Keratinocyte (primary cell): ENCODE results near the gene TNFRSF6B. TPM values are rescaled to one million over a fixed set of nuclear protein-coding genes. Genes with fewer than 3 reads are reported as not detected.

ENCODE experiments used
- DNase-seq: peaks from one replicate; pipeline ENCODE4 v3.0.0-alpha.2; 2011; ENCODE audit warnings: low read depth, missing footprints, low spot score
- FAIRE-seq: peaks from 2 replicates; lab custom pipeline; 2011; peaks lifted over from hg19 to GRCh38; lab: Jason Lieb, UNC
- H2AFZ ChIP-seq: 2 replicates; pipeline ENCODE4 v1.6.0; 2012; ENCODE audit warnings: low read length, control low read depth, inconsistent platforms; ENCODE audit not compliant: control insufficient read depth
- H3K27ac ChIP-seq: 2 replicates; pipeline ENCODE4 v1.5.1; 2011; ENCODE audit warnings: low read length; ENCODE audit not compliant: control insufficient read depth, insufficient read depth
- H3K27me3 ChIP-seq: 3 replicates; pipeline ENCODE4 v1.6.0; 2011; ENCODE audit warnings: low read length; ENCODE audit not compliant: control insufficient read depth, insufficient read depth; ENCODE audit errors: extremely low read depth
- H3K36me3 ChIP-seq, 2 experiments: 2 replicates in 1 of 2; 3 replicates in 1 of 2; pipeline ENCODE4 v1.5.1; 2011; ENCODE audit warnings: low read length in 2 of 2, mild to moderate bottlenecking in 1 of 2; ENCODE audit not compliant: control insufficient read depth in 2 of 2, insufficient read depth in 2 of 2; ENCODE audit errors: extremely low read depth in 1 of 2
- H3K4me1 ChIP-seq: 3 replicates; pipeline ENCODE4 v1.5.1; 2011; ENCODE audit warnings: low read length; ENCODE audit not compliant: control insufficient read depth, insufficient read depth; ENCODE audit errors: extremely low read depth
- H3K4me2 ChIP-seq: 3 replicates; pipeline ENCODE4 v1.6.0; 2011; ENCODE audit warnings: low read depth, low read length; ENCODE audit not compliant: control insufficient read depth, insufficient read depth; ENCODE audit errors: extremely low read depth
- H3K4me3 ChIP-seq, 3 experiments: fragments of 200-600 bp in 1 of 3; sonication (generic) in 1 of 3; 2 replicates in 2 of 3; 3 replicates in 1 of 3; pipeline ENCODE4 v1.5.1; 2011 to 2016; ENCODE audit warnings: low read length in 3 of 3, mild to moderate bottlenecking in 3 of 3, control low read depth in 2 of 3, inconsistent platforms in 1 of 3, low read depth in 1 of 3, mixed read lengths in 1 of 3, mixed run types in 1 of 3, moderate library complexity in 1 of 3; ENCODE audit not compliant: control insufficient read depth in 2 of 3, insufficient read depth in 2 of 3; ENCODE audit errors: extremely low read depth in 1 of 3
- H3K79me2 ChIP-seq: 2 replicates; pipeline ENCODE4 v1.6.0; 2012; ENCODE audit warnings: low read length; ENCODE audit not compliant: control insufficient read depth, insufficient read depth
- H3K9ac ChIP-seq: 3 replicates; pipeline ENCODE4 v1.6.0; 2011; ENCODE audit warnings: low read length; ENCODE audit not compliant: control insufficient read depth, insufficient read depth; ENCODE audit errors: extremely low read depth
- H3K9me1 ChIP-seq: 3 replicates; pipeline ENCODE4 v1.6.0; 2011; ENCODE audit warnings: low read length; ENCODE audit not compliant: control insufficient read depth, insufficient read depth; ENCODE audit errors: extremely low read depth
- H3K9me3 ChIP-seq: 2 replicates; pipeline ENCODE4 v1.5.1; 2012; ENCODE audit warnings: low read depth, low read length; ENCODE audit not compliant: control insufficient read depth
- H4K20me1 ChIP-seq: 3 replicates; pipeline ENCODE4 v1.6.0; 2011; ENCODE audit warnings: low read length; ENCODE audit not compliant: control insufficient read depth, insufficient read depth; ENCODE audit errors: extremely low read depth
- EZH2 ChIP-seq: IDR thresholded peaks from one replicate; pipeline ENCODE4 v1.6.1; 2012; ENCODE audit warnings: inconsistent platforms, mild to moderate bottlenecking, low read length, moderate library complexity
- dilution Hi-C: fragments of 300-500 bp; cut with MboI; formaldehyde crosslinking; loops from one replicate; pipeline ENCODE4 v1.7.0; 2020; ENCODE audit warnings: low sequenced_read_pairs; ENCODE audit not compliant: extremely low pct_ligation_motif_present
- polyA plus RNA-seq, 5 experiments: library from polyadenylated mRNA; depleted of rRNA in 3 of 5; stranded (reverse) in 3 of 5; stranded (forward) in 1 of 5; unstranded in 1 of 5; fragments of >200 nt; gene quantifications; 1 replicate in 1 of 5; 2 replicates in 3 of 5; 3 replicates in 1 of 5; pipeline versions ENCODE4 v1.2.1 to v1.2.3, GENCODE V29; 2011 to 2012; ENCODE audit warnings: missing spikeins in 2 of 5, low read depth in 1 of 5, low replicate concordance in 1 of 5
- TF ChIP-seq, protein P1 (sequence below), 3 experiments: IDR thresholded peaks in 1 of 3; conservative IDR thresholded peaks in 1 of 3; optimal IDR thresholded peaks in 1 of 3; 2 replicates in 2 of 3; 3 replicates in 1 of 3; pipeline versions ENCODE3 to v1.5.1; 2011; ENCODE audit warnings: low read length in 3 of 3, mild to moderate bottlenecking in 3 of 3, moderate library complexity in 2 of 3, control low read depth in 1 of 3, inconsistent platforms in 1 of 3; ENCODE audit not compliant: insufficient read depth in 2 of 3; ENCODE audit errors: extremely low read depth in 1 of 3

Gene TNFRSF6B
- polyA plus RNA-seq, 1 donor (not counting 4 experiments of a cell fraction or from before 2014, with no cell fraction given), result 51.9 TPM

DNA sequence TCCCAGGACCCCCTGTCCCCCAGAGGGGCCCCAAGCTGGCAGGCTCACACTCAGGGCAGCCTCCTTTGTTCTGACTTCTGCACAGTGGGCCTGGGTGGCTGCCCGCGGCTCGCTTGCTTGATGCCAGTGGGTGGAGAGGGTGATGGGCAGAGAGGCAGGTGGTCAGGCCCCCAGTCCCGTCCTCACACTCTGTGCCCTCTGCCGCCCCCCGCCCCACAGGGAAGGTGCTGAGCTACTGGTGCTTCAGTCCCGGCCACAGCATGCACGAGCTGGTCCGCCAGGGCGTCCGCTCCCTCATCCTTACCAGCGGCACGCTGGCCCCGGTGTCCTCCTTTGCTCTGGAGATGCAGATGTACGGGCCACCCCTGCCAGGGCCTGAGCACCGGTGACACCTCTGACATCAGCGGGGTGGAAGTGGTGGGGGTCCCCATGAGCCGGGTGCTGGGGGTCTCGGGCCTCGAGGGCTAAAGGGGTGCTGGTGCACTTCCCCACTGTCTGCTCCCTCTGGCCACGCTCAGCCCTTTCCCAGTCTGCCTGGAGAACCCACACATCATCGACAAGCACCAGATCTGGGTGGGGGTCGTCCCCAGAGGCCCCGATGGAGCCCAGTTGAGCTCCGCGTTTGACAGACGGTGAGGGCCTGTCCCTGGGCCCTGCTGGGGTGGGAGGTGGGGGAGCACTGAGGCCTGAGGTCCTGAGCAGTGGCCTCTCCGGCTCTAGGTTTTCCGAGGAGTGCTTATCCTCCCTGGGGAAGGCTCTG is 8.9 kb upstream of the TNFRSF6B start:
- H3K36me3 ChIP-seq, result peaks cover 0 to 5% of the 10 kb centered on the region in 2 experiments
- H3K27me3 ChIP-seq, result no peaks in the 10 kb centered on the region
- no peak overlapping the region for H3K4me3 ChIP-seq
- no peaks in the 10 kb centered on the region for H3K79me2 ChIP-seq
- H3K9me1 ChIP-seq, result no peaks in the 10 kb centered on the region
- H3K4me1 ChIP-seq, result peaks cover 32% of the 10 kb centered on the region
- H3K9me3 ChIP-seq, result no peaks in the 10 kb centered on the region
- H2AFZ ChIP-seq, result no peak overlapping the region
- TF ChIP-seq, protein P1, sequence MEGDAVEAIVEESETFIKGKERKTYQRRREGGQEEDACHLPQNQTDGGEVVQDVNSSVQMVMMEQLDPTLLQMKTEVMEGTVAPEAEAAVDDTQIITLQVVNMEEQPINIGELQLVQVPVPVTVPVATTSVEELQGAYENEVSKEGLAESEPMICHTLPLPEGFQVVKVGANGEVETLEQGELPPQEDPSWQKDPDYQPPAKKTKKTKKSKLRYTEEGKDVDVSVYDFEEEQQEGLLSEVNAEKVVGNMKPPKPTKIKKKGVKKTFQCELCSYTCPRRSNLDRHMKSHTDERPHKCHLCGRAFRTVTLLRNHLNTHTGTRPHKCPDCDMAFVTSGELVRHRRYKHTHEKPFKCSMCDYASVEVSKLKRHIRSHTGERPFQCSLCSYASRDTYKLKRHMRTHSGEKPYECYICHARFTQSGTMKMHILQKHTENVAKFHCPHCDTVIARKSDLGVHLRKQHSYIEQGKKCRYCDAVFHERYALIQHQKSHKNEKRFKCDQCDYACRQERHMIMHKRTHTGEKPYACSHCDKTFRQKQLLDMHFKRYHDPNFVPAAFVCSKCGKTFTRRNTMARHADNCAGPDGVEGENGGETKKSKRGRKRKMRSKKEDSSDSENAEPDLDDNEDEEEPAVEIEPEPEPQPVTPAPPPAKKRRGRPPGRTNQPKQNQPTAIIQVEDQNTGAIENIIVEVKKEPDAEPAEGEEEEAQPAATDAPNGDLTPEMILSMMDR (optimal IDR thresholded peaks at IDR 0.05 in 1 of 3, IDR thresholded peaks at IDR 0.05 in 1 of 3, conservative IDR thresholded peaks at IDR 0.05 in 1 of 3; ENCODE audit: extremely low read depth in 1 of 3, insufficient read depth in 2 of 3, low read length in 3 of 3), result no peak
- no peak for TF ChIP-seq EZH2
- FAIRE-seq (no peak), DNase-seq (no peak)
- H4K20me1 ChIP-seq, result no peaks in the 10 kb centered on the region
- no peak overlapping the region for H3K9ac ChIP-seq
- no peak overlapping the region for H3K27ac ChIP-seq
- H3K4me2 ChIP-seq, result no peak overlapping the region
- dilution Hi-C loops, result no loop called here

DNA sequence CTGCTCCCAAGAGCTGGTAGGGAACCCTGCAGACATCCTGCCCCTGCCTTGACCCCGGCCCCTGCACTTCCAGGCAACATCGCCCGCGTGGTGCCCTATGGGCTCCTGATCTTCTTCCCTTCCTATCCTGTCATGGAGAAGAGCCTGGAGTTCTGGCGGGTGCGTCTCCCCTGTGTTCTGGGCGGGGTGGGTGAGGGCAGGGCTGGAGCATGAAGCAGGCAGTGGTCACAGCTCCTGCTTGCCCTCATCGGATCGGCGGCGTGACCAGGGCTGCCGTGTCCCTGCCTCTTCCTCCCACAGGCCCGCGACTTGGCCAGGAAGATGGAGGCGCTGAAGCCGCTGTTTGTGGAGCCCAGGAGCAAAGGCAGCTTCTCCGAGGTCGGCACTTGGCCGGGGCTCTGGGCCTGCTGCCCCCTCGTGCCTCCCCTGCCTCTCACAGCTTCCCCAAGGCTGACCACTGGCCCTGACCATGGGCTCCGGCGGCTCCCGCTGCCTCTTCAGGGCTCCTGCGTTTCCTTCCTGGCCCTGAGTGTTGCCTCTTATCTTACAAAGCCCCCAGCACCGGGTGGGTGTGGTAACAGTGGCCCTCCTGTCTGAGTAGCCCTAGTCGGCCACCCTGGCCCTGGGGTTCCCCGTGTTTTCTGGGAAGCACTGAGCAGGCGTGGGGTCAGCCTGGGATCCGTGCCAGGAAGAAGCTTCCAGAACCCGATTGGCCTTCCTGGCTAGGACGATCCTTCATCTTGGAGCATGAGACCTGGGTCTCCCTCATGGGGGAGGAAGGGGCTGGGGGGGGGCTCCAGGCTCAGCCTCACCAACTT is 8.0 kb upstream of the TNFRSF6B start:
- dilution Hi-C loops, result no loop called here
- DNase-seq, result no peak
- H3K4me1 ChIP-seq, result peaks cover 23% of the 10 kb centered on the region

More for the DNA sequence above, 8.0 kb upstream of the TNFRSF6B start:
- no peak overlapping the region for H3K27ac ChIP-seq
- H3K36me3 ChIP-seq, result peaks cover 0 to under 1% of the 10 kb centered on the region in 2 experiments
- H3K27me3 ChIP-seq, result no peaks in the 10 kb centered on the region
- no peaks in the 10 kb centered on the region for H3K9me3 ChIP-seq
- no peak overlapping the region for H2AFZ ChIP-seq
- no peaks in the 10 kb centered on the region for H4K20me1 ChIP-seq
- no peak for FAIRE-seq
- H3K9me1 ChIP-seq, result no peaks in the 10 kb centered on the region
- no peaks in the 10 kb centered on the region for H3K79me2 ChIP-seq
- TF ChIP-seq EZH2, result no peak
- TF ChIP-seq, protein P1 (optimal IDR thresholded peaks at IDR 0.05 in 1 of 3, IDR thresholded peaks at IDR 0.05 in 1 of 3, conservative IDR thresholded peaks at IDR 0.05 in 1 of 3; ENCODE audit: extremely low read depth in 1 of 3, insufficient read depth in 2 of 3, low read length in 3 of 3), result no peak
- no peak overlapping the region for H3K4me2 ChIP-seq
- H3K4me3 ChIP-seq, result no peak overlapping the region
- no peak overlapping the region for H3K9ac ChIP-seq
